Measurements from ENCODE around the gene SLC16A10.
"Not testable (repeated sequence)": the region's sequence is repeated elsewhere in the genome, so short reads cannot be mapped to it uniquely, and the experiment has no call there.

Gene SLC16A10

GRCh38 chr6:111132669-111133068, 45.4 kb downstream of the SLC16A10 start:
- not testable (repeated sequence) for DNase-seq (ENCODE audit: low read depth in 2 of 2)

- not testable (repeated sequence) for DNase-seq (ENCODE audit: low read depth in 2 of 2)
Measured at GRCh38 chr6:111134236-111134869, 47.0 kb downstream of the SLC16A10 start.

GRCh38 chr6:111137489-111138093, 50.3 kb downstream of the SLC16A10 start:
- DNase-seq (ENCODE audit: low read depth in 2 of 2), result not testable (repeated sequence)

GRCh38 chr6:111147440-111147839, 60.1 kb downstream of the SLC16A10 start:
- no peak for DNase-seq (ENCODE audit: low read depth in 2 of 2)

- no peak for DNase-seq (ENCODE audit: low read depth in 2 of 2)
Measured at GRCh38 chr6:111148110-111148509, 60.8 kb downstream of the SLC16A10 start.

- DNase-seq (ENCODE audit: low read depth in 2 of 2), result no peak
Measured at GRCh38 chr6:111150577-111150976, 63.3 kb downstream of the SLC16A10 start.

- no peak for DNase-seq (ENCODE audit: low read depth in 2 of 2)
Measured at GRCh38 chr6:111154981-111155380, 67.7 kb downstream of the SLC16A10 start.

GRCh38 chr6:111157412-111157811, 70.1 kb downstream of the SLC16A10 start:
- no peak for DNase-seq (ENCODE audit: low read depth in 2 of 2)

GRCh38 chr6:111159633-111160032, 72.3 kb downstream of the SLC16A10 start:
- no peak for DNase-seq (ENCODE audit: low read depth in 2 of 2)

GRCh38 chr6:111161650-111162049, 74.3 kb downstream of the SLC16A10 start:
- no peak for DNase-seq (ENCODE audit: low read depth in 2 of 2)

- DNase-seq (ENCODE audit: low read depth in 2 of 2), result no peak
Measured at GRCh38 chr6:111162504-111162903, 75.2 kb downstream of the SLC16A10 start.

GRCh38 chr6:111171577-111172400, 84.5 kb downstream of the SLC16A10 start:
- DNase-seq (ENCODE audit: low read depth in 2 of 2), result no peak

GRCh38 chr6:111172563-111172962, 85.3 kb downstream of the SLC16A10 start:
- DNase-seq (ENCODE audit: low read depth in 2 of 2), result no peak

- no peak for DNase-seq (ENCODE audit: low read depth in 2 of 2)
Measured at GRCh38 chr6:111173341-111173740, 86.0 kb downstream of the SLC16A10 start.

GRCh38 chr6:111173946-111174345, 86.6 kb downstream of the SLC16A10 start:
- no peak for DNase-seq (ENCODE audit: low read depth in 2 of 2)

GRCh38 chr6:111175109-111175508, 87.8 kb downstream of the SLC16A10 start:
- DNase-seq (ENCODE audit: low read depth in 2 of 2), result no peak

- DNase-seq (ENCODE audit: low read depth in 2 of 2), result no peak
Measured at GRCh38 chr6:111176038-111176759, 88.9 kb downstream of the SLC16A10 start.

GRCh38 chr6:111176760-111177099, 89.4 kb downstream of the SLC16A10 start:
- no peak for DNase-seq (ENCODE audit: low read depth in 2 of 2)

- DNase-seq (ENCODE audit: low read depth in 2 of 2), result no peak
Measured at GRCh38 chr6:111177131-111177530, 89.8 kb downstream of the SLC16A10 start.

GRCh38 chr6:111183702-111184517, 96.6 kb downstream of the SLC16A10 start:
- no peak for DNase-seq (ENCODE audit: low read depth in 2 of 2)

- DNase-seq (ENCODE audit: low read depth in 2 of 2), result no peak
Measured at GRCh38 chr6:111184827-111185532, 97.7 kb downstream of the SLC16A10 start.
